SJSA1 (cell line): ENCODE data around the gene ZBP1. TPM values are rescaled to one million over a fixed set of nuclear protein-coding genes. Genes with fewer than 3 reads are reported as not detected.

Experiments used
- DNase-seq, 2 experiments: peaks; one replicate each; pipeline ENCODE4 v3.0.0-alpha.2; 2015 to 2020; ENCODE audit warnings: low spot score in 2 of 2, low read depth in 1 of 2
- H3K27ac ChIP-seq: fragments of 250-450 bp; sonication (Bioruptor Pico); 2 replicates; pipeline ENCODE4 v1.5.1; 2020; ENCODE audit warnings: mild to moderate bottlenecking, moderate library complexity
- H3K27me3 ChIP-seq: fragments of 250-450 bp; sonication (Bioruptor Pico); replicated peaks from 2 replicates; pipeline ENCODE4 v1.5.1; 2020; ENCODE audit warnings: mild to moderate bottlenecking, moderate library complexity
- H3K36me3 ChIP-seq: fragments of 250-450 bp; sonication (Bioruptor Pico); 2 replicates; pipeline ENCODE4 v1.5.1; 2020; ENCODE audit warnings: mild to moderate bottlenecking
- H3K4me1 ChIP-seq: fragments of 250-450 bp; sonication (Bioruptor Pico); replicated peaks from 2 replicates; pipeline ENCODE4 v1.6.1; 2021; ENCODE audit warnings: mild to moderate bottlenecking
- H3K4me3 ChIP-seq: fragments of 250-450 bp; sonication (Bioruptor Pico); 2 replicates; pipeline ENCODE4 v1.5.1; 2020; ENCODE audit warnings: mild to moderate bottlenecking
- H3K9me3 ChIP-seq: fragments of 250-450 bp; sonication (Bioruptor Pico); replicated peaks from 2 replicates; pipeline ENCODE4 v1.5.1; 2020; ENCODE audit warnings: mild to moderate bottlenecking
- total RNA-seq: library from RNA; depleted of rRNA; stranded (reverse); fragments of >200 nt; shearing (Covaris generic); gene quantifications from 2 replicates; pipeline ENCODE4 v1.2.3, GENCODE V29; 2014

The ZBP1 gene
- total RNA-seq, 1 experiment from 2014 or later: not detected

DNA sequence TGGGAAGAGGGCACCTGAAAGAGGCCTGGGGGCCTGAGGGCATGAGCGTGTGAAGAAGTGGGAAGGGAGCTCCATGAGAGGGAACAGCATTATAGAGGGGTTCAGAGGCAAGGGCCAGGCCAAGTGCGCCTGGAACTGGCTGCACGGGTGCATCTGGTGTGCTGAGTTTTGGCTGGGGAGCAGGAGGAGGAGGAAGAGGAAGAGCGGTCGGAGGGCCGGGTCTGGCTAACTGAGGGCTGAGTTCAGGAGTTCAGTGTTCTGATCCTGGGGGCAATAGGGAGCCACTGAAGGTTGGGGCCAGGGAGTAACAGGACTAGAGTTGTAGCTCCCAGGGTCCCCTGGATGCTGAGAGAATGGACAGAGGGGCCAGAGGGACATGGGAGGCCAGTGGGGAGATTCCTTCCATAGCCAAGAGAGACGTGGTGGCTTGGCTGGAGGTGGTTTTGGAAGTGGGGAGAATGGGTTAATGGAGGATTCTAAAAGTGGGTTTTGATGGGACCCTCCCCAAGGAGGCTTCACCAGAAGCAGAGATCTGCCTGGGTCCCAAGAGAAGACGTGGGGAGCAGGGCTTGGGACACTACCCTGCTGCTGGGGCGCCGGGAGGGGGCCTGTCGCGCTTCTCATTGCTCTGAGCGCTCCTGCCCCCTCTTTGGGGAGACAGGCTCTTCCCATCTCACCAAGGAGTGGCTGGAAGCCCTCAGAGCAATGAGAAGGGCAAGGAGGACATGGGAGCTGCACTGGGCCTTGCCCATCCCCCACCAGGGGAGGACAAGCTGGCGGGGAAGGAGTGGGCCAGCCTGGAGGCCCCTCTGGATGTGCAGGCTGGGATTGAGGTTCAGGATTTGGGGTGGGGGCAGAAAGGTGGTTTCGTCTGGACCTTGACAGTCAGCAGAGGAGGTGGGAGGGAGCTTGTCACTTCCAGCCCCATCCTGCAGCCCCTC lies 28.7 kb downstream of the ZBP1 start:
- Histone ChIP-seq H3K4me3 (no peak overlapping the region), H3K36me3 (no peaks in the 10 kb centered on the region), H3K4me1 (no peaks in the 10 kb centered on the region), H3K9me3 (no peaks in the 10 kb centered on the region), H3K27me3 (no peaks in the 10 kb centered on the region; the same call in 1 of the 2 replicates), H3K27ac (no peak overlapping the region)
- DNase-seq: no peak

- Histone ChIP-seq H3K36me3 (no peaks in the 10 kb centered on the region), H3K9me3 (no peaks in the 10 kb centered on the region), H3K27ac (no peak overlapping the region), H3K4me3 (no peak overlapping the region), H3K4me1 (no peaks in the 10 kb centered on the region), H3K27me3 (no peaks in the 10 kb centered on the region; the same call in 1 of the 2 replicates)
- no peak for DNase-seq
Measured at GRCh38 chr20:57590485-57591288, 29.5 kb downstream of the ZBP1 start.

DNA sequence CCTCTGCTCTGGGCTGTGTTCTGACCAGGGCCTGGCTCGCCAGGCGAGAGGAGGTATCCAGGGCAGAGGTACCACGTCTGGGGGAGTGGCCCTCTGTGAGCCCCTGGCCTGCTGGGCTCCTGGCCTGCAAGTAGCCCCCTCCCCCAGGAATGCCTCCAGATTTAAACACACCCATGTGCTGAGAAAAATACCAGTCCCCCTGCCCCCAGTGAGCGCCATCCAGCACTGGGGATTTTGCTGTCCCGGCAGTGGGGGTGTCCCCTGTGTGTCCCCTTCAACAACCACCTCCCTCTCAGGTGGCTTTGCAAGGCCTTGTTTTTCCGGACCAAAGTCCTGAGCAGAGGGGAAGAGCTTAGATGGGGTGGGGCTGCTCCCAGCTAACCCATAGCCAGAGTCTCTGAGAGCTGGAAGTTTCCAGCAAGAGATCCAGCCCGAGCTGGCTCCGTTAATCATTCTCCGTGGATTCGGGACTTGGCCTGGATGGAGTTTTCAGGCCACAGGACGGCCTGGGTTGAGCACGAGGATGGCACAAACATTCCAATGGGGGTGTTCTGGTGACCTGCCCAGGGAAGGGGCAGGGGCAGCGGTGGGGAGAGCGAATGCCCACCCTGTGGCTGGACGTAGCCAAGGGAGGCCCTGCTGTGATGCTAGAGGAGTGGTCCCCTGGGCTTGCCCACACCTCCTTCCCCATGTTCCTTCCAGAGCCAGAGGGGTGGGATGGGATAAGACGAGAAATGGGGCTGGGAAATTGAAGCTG lies 30.3 kb downstream of the ZBP1 start:
- DNase-seq: no peak
- H3K4me1 ChIP-seq: no peaks in the 10 kb centered on the region
- H3K27me3 ChIP-seq: no peaks in the 10 kb centered on the region; the same call in 1 of the 2 replicates
- H3K27ac ChIP-seq: no peak overlapping the region
- H3K36me3 ChIP-seq: no peaks in the 10 kb centered on the region
- H3K4me3 ChIP-seq: no peak overlapping the region
- H3K9me3 ChIP-seq: no peaks in the 10 kb centered on the region

DNA sequence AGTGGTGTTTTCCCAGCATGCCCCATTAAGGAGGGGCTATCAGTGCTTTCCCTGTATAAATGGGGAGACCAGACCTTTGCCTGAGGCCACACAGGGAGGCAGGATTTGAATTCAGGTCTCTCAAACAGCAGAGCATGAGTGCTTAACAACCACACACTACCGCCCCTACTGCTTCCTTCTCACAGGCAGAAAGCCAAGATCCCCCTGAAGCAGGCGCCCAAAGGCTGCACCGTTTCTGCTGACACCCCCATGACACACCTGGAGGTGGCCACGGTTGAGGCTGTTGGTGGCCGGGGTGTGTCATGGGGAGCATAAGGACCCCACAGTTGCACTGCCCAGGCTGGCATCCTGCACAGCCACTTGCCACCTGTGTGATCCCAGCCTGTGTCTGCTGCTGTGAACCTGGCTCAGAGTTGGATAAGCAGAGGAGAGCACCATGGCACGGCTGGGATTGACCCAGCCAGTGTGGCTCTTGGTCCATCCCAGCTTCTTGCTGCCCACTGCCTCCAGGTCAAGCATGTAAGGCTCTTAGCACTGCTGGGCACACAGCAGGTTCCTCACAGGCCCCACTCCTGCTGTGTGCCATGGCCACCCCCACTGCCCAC lies 31.0 kb downstream of the ZBP1 start:
- no peaks in the 10 kb centered on the region for H3K36me3 ChIP-seq
- H3K9me3 ChIP-seq: no peaks in the 10 kb centered on the region
- no peaks in the 10 kb centered on the region for H3K4me1 ChIP-seq
- no peak for DNase-seq
- H3K4me3 ChIP-seq: no peak overlapping the region
- no peak overlapping the region for H3K27ac ChIP-seq
- H3K27me3 ChIP-seq: no peaks in the 10 kb centered on the region; the same call in 1 of the 2 replicates

DNA sequence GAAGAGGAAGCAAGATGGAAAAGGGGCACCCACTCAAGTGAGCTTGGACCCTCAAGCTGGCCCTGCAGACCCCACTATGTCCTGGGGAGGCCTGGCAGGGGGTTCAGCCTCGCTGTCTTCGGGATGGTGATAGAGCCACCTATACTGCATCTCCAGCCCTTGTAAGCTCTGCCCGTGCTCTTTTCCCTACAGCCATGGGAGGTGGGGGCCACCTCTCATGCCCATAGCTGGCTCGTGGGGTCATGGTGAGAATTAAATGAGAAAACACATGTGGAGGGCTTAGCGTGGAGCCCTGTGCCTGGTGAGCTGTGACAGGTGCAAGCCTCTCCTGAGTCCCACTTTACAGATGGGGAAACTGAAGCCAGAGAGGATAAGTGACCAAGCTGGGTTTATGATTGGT lies 31.6 kb downstream of the ZBP1 start:
- H3K27me3 ChIP-seq: no peaks in the 10 kb centered on the region; the same call in 1 of the 2 replicates
- no peak overlapping the region for H3K4me3 ChIP-seq

GRCh38 chr20:57587989-57588377 lies 32.2 kb downstream of the ZBP1 start:
- Histone ChIP-seq H3K9me3 (no peaks in the 10 kb centered on the region), H3K36me3 (no peaks in the 10 kb centered on the region), H3K27ac (no peak overlapping the region), H3K4me1 (peaks cover 1% of the 10 kb centered on the region), H3K27me3 (no peaks in the 10 kb centered on the region; the same call in 1 of the 2 replicates), H3K4me3 (no peak overlapping the region)
- no peak for DNase-seq

More for the DNA sequence above, 31.6 kb downstream of the ZBP1 start:
- H3K4me1 ChIP-seq: no peaks in the 10 kb centered on the region
- H3K9me3 ChIP-seq: no peaks in the 10 kb centered on the region
- no peaks in the 10 kb centered on the region for H3K36me3 ChIP-seq
- H3K27ac ChIP-seq: no peak overlapping the region
- no peak for DNase-seq

DNA sequence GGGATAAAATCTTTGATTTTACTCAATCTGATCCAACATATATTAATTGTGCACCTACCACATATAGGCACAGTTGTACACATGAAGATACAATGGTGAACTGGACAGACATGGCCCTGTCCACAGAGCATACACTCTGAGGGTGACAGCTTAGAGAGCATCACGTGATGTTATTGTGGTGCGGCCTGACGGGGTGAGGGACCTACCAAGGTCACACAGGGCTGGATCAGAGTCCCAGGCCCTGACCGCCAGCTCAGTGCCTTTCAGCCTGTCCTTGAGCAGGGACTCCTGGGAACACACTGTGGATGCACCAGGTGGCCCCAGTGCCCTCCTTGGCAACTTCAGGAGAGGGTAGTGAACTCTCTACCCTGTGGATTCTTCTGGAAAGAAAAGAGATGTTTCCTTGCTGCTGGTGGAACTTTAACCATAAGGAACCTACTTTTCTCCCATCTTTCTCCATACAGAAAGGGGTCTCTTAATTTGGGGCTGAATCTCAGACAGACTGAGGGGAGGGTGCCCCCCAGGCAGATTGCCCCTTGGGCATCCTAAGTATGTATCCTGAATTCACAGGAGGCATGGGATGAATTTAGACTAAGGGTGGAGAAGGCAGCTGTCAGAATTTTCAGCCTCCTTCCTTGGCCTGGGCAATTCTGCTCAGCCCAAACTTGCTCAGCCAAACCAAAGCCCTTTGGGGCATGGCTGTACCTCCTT lies 32.8 kb downstream of the ZBP1 start:
- peaks cover 7% of the 10 kb centered on the region for H3K4me1 ChIP-seq
- no peak for DNase-seq
- no peak overlapping the region for H3K27ac ChIP-seq
- no peaks in the 10 kb centered on the region for H3K36me3 ChIP-seq
- no peaks in the 10 kb centered on the region; the same call in 1 of the 2 replicates for H3K27me3 ChIP-seq
- no peak overlapping the region for H3K4me3 ChIP-seq
- H3K9me3 ChIP-seq: no peaks in the 10 kb centered on the region

DNA sequence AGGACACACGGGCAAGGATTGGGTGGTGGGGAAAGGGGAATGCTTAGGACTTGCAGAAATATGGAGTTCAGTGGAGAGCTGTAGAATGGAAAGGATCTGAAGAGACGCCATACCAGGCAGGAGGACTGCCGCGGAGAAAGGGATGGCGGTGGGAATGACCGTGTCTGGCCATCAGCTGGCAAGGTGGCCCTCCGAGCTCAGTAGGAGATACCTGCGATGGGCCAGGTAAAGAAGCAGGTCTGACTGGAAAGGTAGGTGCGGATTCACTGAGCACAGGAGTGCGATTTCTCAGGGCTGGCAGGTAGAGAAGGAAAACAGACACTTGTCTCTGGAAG lies 33.3 kb downstream of the ZBP1 start:
- Histone ChIP-seq H3K4me1 (peaks cover 12% of the 10 kb centered on the region), H3K9me3 (no peaks in the 10 kb centered on the region), H3K27ac (no peak overlapping the region), H3K4me3 (no peak overlapping the region), H3K27me3 (no peaks in the 10 kb centered on the region; the same call in 1 of the 2 replicates), H3K36me3 (no peaks in the 10 kb centered on the region)
- DNase-seq: no peak

DNA sequence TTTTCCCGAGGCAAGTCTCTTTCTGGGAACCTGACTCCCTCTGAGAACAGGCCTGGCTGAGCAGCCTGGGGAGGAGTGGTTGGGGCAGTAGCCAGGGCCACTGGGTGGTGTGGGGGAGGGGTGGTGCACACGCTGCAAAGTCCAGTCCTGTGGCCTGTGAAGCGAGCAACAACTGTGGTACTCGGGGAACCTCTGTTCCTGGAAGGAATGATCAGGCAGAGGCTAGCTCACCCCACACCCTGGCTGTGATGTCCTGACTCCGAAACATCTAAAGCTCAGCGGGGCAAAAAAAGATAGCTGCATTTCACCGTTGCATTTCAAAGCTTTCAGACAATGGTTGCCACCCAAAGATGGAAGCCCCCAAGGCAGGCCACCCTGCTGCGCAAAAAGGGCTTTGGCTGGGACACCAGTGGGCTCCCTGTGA lies 33.8 kb downstream of the ZBP1 start:
- Histone ChIP-seq H3K9me3 (no peaks in the 10 kb centered on the region), H3K4me3 (no peak overlapping the region), H3K27me3 (no peaks in the 10 kb centered on the region; the same call in 1 of the 2 replicates), H3K27ac (no peak overlapping the region), H3K4me1 (peaks cover 15% of the 10 kb centered on the region), H3K36me3 (no peaks in the 10 kb centered on the region)
- no peak for DNase-seq

GRCh38 chr20:57585466-57586213 lies 34.6 kb downstream of the ZBP1 start:
- DNase-seq: no peak
- Histone ChIP-seq H3K4me1 (peaks cover 15% of the 10 kb centered on the region), H3K36me3 (no peaks in the 10 kb centered on the region), H3K27me3 (no peaks in the 10 kb centered on the region; the same call in 1 of the 2 replicates), H3K9me3 (no peaks in the 10 kb centered on the region), H3K27ac (no peak overlapping the region), H3K4me3 (no peak overlapping the region)

DNA sequence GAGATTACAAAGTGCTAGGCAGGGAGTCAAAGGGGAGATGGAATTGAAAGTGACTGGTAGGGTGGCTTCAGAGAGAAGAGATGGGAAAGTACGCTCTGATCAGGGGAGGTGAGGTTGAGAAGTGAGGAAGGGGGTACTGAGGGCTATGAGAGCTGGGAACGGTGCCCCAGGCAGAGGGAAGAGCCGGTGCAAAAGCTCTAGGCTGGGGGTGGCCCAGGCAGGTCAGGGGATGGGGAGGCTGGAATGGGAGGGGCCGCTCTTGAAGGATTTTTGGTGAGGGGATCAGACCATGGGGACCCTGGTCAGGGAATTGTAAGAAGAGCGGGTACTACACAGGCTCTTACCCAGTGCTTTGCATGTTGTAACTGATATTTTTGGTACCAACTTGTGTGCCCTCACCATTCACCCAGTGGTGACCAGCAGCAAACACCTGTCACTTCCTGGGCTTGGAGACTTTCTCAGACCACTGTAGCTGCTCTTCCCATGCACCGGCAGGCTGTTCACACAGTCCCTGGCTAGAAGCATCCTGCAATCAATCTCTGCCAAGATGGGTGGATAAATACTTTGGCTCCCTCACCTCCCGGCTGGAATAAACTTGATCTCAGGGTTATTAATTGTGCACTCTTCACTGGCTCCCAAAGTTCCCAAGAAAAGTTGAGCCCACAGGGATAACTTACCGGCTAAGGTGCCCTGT lies 35.3 kb downstream of the ZBP1 start:
- Histone ChIP-seq H3K9me3 (no peaks in the 10 kb centered on the region), H3K27me3 (no peaks in the 10 kb centered on the region; the same call in 1 of the 2 replicates), H3K27ac (no peak overlapping the region), H3K36me3 (no peaks in the 10 kb centered on the region), H3K4me3 (no peak overlapping the region), H3K4me1 (peaks cover 15% of the 10 kb centered on the region)
- DNase-seq: no peak
